Prostate gland (tissue), 2 donors: ENCODE data around the gene ZNF493.

Experiments used
- CTCF ChIP-seq, 4 experiments: fragments of 200-600 bp in 2 of 4; fragments of 450-650 bp in 2 of 4; sonication (generic) in 2 of 4; IDR thresholded peaks; 1 replicate in 3 of 4; 2 replicates in 1 of 4; pipeline ENCODE4 v1.5.1; 2016 to 2019; ENCODE audit warnings: antibody characterized with exemption in 4 of 4, mild to moderate bottlenecking in 2 of 4, moderate library complexity in 2 of 4
- POLR2A ChIP-seq: fragments of 450-650 bp; IDR thresholded peaks from one replicate; pipeline ENCODE4 v1.6.1; 2016; ENCODE audit warnings: antibody characterized with exemption, mild to moderate bottlenecking

GRCh38 chr19:21451187-21451586 is 54.3 kb downstream of the ZNF493 start:
- no peak for TF ChIP-seq CTCF (IDR thresholded peaks at IDR 0.05)
- TF ChIP-seq POLR2A, result no peak
